C4-2B (cell line): ENCODE data around the gene AMBP.

Experiments used
- ZFX ChIP-seq: fragments of 450-650 bp; IDR thresholded peaks from 2 replicates; pipeline ENCODE4 v1.6.1; 2017
- TF ChIP-seq, protein P1 (sequence below): fragments of 450-650 bp; conservative IDR thresholded peaks from 2 replicates; pipeline ENCODE4 v1.5.1; 2017; ENCODE audit warnings: mild to moderate bottlenecking

DNA sequence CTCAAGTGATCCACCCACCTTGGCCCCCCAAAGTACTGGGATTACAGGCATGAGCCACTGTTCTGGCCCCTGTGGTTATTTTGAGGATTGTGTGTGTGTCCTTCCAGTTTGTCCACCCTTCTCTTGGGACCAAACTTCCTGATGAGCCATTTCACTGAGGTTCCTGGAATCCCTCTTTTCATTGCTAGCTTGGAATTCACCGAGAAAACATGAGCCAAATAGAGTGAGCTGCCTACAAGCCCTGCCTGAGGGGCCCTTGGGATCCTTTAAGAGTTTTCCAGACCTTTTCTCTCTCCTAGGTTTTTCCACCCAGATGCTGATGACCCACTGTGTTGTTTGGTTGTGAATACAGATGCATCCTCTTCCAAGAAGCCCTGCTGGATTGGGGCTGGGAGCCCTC, 34.2 kb upstream of the AMBP start:
- TF ChIP-seq, protein P1, sequence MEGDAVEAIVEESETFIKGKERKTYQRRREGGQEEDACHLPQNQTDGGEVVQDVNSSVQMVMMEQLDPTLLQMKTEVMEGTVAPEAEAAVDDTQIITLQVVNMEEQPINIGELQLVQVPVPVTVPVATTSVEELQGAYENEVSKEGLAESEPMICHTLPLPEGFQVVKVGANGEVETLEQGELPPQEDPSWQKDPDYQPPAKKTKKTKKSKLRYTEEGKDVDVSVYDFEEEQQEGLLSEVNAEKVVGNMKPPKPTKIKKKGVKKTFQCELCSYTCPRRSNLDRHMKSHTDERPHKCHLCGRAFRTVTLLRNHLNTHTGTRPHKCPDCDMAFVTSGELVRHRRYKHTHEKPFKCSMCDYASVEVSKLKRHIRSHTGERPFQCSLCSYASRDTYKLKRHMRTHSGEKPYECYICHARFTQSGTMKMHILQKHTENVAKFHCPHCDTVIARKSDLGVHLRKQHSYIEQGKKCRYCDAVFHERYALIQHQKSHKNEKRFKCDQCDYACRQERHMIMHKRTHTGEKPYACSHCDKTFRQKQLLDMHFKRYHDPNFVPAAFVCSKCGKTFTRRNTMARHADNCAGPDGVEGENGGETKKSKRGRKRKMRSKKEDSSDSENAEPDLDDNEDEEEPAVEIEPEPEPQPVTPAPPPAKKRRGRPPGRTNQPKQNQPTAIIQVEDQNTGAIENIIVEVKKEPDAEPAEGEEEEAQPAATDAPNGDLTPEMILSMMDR = no peak
- no peak for TF ChIP-seq ZFX
